Ascending aorta (tissue), 2 donors: ENCODE data around the gene CHDH. TPM values are rescaled to one million over a fixed set of nuclear protein-coding genes. Genes with fewer than 3 reads are reported as not detected.

ENCODE experiments used
- DNase-seq, 2 donors: peaks; one replicate each; pipeline ENCODE4 v3.0.0-alpha.2; 2019; ENCODE audit warnings: low spot score in 2 of 2
- H3K27ac ChIP-seq, 2 donors: fragments of 200-600 bp; sonication (generic); one replicate each; pipeline ENCODE4 v1.5.1; 2016 to 2017; ENCODE audit warnings: mild to moderate bottlenecking in 1 of 2
- H3K27me3 ChIP-seq: fragments of 200-600 bp; sonication (generic); one replicate; pipeline ENCODE4 v1.5.1; 2017
- H3K36me3 ChIP-seq, 2 donors: fragments of 200-600 bp; sonication (generic); one replicate each; pipeline ENCODE4 v1.5.1; 2016
- H3K4me1 ChIP-seq, 2 donors: fragments of 200-600 bp; sonication (generic); one replicate each; pipeline ENCODE4 v1.5.1; 2016 to 2017; ENCODE audit warnings: mild to moderate bottlenecking in 1 of 2
- H3K4me3 ChIP-seq, 2 donors: fragments of 200-600 bp; sonication (generic); one replicate each; pipeline ENCODE4 v1.5.1; 2016 to 2017; ENCODE audit warnings: mild to moderate bottlenecking in 1 of 2
- H3K9me3 ChIP-seq, 2 donors: fragments of 200-600 bp; sonication (generic); one replicate each; pipeline ENCODE4 v1.5.1; 2016
- intact Hi-C: fragments of 100-400 bp; cut with DNase I; formaldehyde crosslinking; loops from one replicate; pipeline ENCODE4 v1.15.1; 2023
- total RNA-seq: library from RNA; depleted of rRNA; stranded (reverse); fragments of >200 nt; gene quantifications from one replicate; pipeline ENCODE4 v1.1.0, GENCODE V29; 2016
- TF ChIP-seq, protein P1 (sequence below), 3 experiments: fragments of 200-600 bp in 2 of 3; fragments of 450-650 bp in 1 of 3; sonication (generic) in 2 of 3; IDR thresholded peaks; one replicate each; pipeline ENCODE4 v1.5.1; 2016 to 2019; ENCODE audit warnings: antibody characterized with exemption in 3 of 3, mild to moderate bottlenecking in 1 of 3, moderate library complexity in 1 of 3

Gene CHDH
- total RNA-seq, 1 donor from 2014 or later: 0.53 TPM

- Histone ChIP-seq H3K27me3 (no peaks in the 10 kb centered on the region), H3K4me1 (no peaks in the 10 kb centered on the region), H3K4me3 (no peak overlapping the region), H3K27ac (no peak overlapping the region), H3K9me3 (no peaks in the 10 kb centered on the region), H3K36me3 (no peaks in the 10 kb centered on the region)
- TF ChIP-seq, protein P1, sequence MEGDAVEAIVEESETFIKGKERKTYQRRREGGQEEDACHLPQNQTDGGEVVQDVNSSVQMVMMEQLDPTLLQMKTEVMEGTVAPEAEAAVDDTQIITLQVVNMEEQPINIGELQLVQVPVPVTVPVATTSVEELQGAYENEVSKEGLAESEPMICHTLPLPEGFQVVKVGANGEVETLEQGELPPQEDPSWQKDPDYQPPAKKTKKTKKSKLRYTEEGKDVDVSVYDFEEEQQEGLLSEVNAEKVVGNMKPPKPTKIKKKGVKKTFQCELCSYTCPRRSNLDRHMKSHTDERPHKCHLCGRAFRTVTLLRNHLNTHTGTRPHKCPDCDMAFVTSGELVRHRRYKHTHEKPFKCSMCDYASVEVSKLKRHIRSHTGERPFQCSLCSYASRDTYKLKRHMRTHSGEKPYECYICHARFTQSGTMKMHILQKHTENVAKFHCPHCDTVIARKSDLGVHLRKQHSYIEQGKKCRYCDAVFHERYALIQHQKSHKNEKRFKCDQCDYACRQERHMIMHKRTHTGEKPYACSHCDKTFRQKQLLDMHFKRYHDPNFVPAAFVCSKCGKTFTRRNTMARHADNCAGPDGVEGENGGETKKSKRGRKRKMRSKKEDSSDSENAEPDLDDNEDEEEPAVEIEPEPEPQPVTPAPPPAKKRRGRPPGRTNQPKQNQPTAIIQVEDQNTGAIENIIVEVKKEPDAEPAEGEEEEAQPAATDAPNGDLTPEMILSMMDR (IDR thresholded peaks at IDR 0.05): no peak
- intact Hi-C loops: no loop called here
- DNase-seq: no peak
Observed at GRCh38 chr3:53788038-53788437, 58.2 kb downstream of the CHDH start.

DNA sequence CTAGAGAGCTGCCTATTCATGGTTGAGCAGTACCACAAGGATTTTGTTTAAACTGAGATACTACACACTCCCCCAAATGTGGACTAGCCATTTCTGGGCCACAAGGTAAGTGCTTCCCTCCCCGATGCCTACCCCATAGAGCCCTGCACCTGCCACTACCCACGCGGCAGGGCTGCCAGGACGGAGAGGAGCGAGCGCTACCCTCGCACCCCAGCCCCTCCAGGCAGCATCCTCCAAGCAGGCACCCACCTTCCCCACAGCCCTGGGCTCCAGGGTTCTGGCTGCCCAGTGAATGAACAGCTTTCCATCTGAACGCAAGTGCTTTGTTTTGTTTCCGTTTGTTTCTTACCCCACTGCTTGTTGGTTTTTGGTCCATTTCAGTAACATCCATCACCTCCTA lies 59.2 kb downstream of the CHDH start:
- Histone ChIP-seq H3K4me3 (no peak overlapping the region), H3K27ac (no peak overlapping the region), H3K27me3 (no peaks in the 10 kb centered on the region), H3K36me3 (no peaks in the 10 kb centered on the region), H3K4me1 (no peaks in the 10 kb centered on the region), H3K9me3 (no peaks in the 10 kb centered on the region)
- TF ChIP-seq, protein P1 (IDR thresholded peaks at IDR 0.05): no peak
- intact Hi-C loops: no loop called here
- DNase-seq: no peak

- no peak for DNase-seq
- intact Hi-C loops: no loop called here
- H3K27ac ChIP-seq: no peak overlapping the region
- TF ChIP-seq, protein P1 (IDR thresholded peaks at IDR 0.05): no peak
- no peak overlapping the region for H3K4me3 ChIP-seq
- H3K4me1 ChIP-seq: peaks cover 0 to 9% of the 10 kb centered on the region in 2 donors
- no peaks in the 10 kb centered on the region for H3K9me3 ChIP-seq
- H3K27me3 ChIP-seq: no peaks in the 10 kb centered on the region
- no peaks in the 10 kb centered on the region for H3K36me3 ChIP-seq
Observed at GRCh38 chr3:53780806-53781205, 65.4 kb downstream of the CHDH start.

DNA sequence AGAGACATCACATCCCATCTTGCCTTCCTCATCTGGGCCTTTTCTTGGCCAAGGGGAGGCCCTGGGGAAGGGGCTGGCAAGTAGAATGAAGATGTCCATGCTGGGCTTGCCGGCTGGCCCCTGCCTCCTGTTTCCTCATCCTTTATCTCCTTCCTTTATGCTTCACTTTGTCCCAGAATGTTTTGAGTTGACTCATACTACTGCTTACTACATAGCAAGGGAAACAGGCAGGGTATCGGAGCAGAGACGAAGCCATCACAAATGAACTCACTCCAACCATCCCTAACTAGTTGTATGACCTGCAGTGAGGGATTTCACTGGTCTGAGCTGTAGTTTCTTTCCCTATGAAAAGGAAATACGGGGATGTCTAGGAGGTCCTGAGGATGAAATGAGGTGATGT lies 66.0 kb downstream of the CHDH start:
- H3K9me3 ChIP-seq: no peaks in the 10 kb centered on the region

DNA sequence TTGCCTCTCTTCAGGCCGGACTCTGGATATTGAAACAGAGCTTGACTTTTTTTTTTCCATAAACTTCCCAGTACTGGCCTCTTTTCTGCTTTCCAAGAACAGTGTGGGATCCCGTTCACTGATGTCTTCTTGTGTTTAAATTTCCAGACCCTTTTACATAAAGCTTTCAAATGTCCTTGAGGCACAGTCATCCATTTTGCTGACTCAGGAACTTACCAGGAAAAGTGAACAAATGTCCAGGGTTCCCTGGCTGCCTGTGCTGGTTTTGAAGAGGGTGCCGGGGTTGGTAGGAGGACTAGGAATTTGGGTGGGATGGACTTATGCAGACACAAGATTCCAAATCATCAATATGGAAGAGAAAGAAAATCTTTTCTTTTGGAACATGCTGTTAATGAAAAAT lies 68.1 kb downstream of the CHDH start:
- no peaks in the 10 kb centered on the region for H3K9me3 ChIP-seq
- TF ChIP-seq, protein P1 (IDR thresholded peaks at IDR 0.05): no peak
- H3K36me3 ChIP-seq: no peaks in the 10 kb centered on the region
- H3K27me3 ChIP-seq: no peaks in the 10 kb centered on the region
- H3K4me1 ChIP-seq: peaks cover 3 to 20% of the 10 kb centered on the region in 2 donors
- DNase-seq: no peak
- no peak overlapping the region for H3K27ac ChIP-seq
- no peak overlapping the region for H3K4me3 ChIP-seq
- intact Hi-C loops: no loop called here

More for the DNA sequence above, 66.0 kb downstream of the CHDH start:
- Histone ChIP-seq H3K4me3 (no peak overlapping the region), H3K36me3 (no peaks in the 10 kb centered on the region), H3K27me3 (no peaks in the 10 kb centered on the region), H3K4me1 (peaks cover 0 to 11% of the 10 kb centered on the region in 2 donors), H3K27ac (no peak overlapping the region)
- intact Hi-C loops: no loop called here
- no peak for DNase-seq
- TF ChIP-seq, protein P1 (IDR thresholded peaks at IDR 0.05): no peak

- Histone ChIP-seq H3K36me3 (no peaks in the 10 kb centered on the region), H3K4me3 (no peak overlapping the region), H3K4me1 (peaks cover 3 to 23% of the 10 kb centered on the region in 2 donors), H3K9me3 (no peaks in the 10 kb centered on the region), H3K27ac (peak overlapping the region in 1 of 2 donors; percentile 41), H3K27me3 (no peaks in the 10 kb centered on the region)
- TF ChIP-seq, protein P1 (IDR thresholded peaks at IDR 0.05): no peak
- DNase-seq: no peak
- intact Hi-C loops: no loop called here
Observed at GRCh38 chr3:53777468-53777867, 68.8 kb downstream of the CHDH start.
